Measurements from ENCODE around the gene NSMCE3. TPM values are rescaled to one million over a fixed set of nuclear protein-coding genes. Genes with fewer than 3 reads are reported as not detected.

Gene NSMCE3
- total and polyA plus RNA-seq, 9 of the 15 experiments (the other 6 are each of a cell fraction or from before 2014, with no cell fraction given): 0.92 to 8.4 (median 5.4) TPM

- TF ChIP-seq TOE1 (IDR thresholded peaks at IDR 0.05; ENCODE audit: borderline replicate concordance): no peak
- no peak for TF ChIP-seq TOE1 (CRISPR knock-in tag; IDR thresholded peaks at IDR 0.05; ENCODE audit: borderline replicate concordance, low read depth)
- peak; percentile 40; the same call in 1 of the 2 replicates for TF ChIP-seq POLR2AphosphoS5 (IDR thresholded peaks at IDR 0.05; ENCODE audit: control insufficient read depth, insufficient read depth, low read depth, low read length)
- TF ChIP-seq POLR2B (IDR thresholded peaks at IDR 0.05; ENCODE audit: low read depth, partially characterized antibody): peak; percentile 61
- TF ChIP-seq THAP12 (CRISPR knock-in tag; IDR thresholded peaks at IDR 0.05): peak; percentile 58; the same call in 1 of the 2 replicates
- TF ChIP-seq DIDO1 (tag; IDR thresholded peaks at IDR 0.05; ENCODE audit: low read depth): no peak
- no peak for TF ChIP-seq ZNF316 (IDR thresholded peaks at IDR 0.05)
- no peak for TF ChIP-seq STAT5B (CRISPR knock-in tag; IDR thresholded peaks at IDR 0.05)
- no peak for TF ChIP-seq ZNF740 (CRISPR knock-in tag; IDR thresholded peaks at IDR 0.05)
- TF ChIP-seq ZNF740 (tag; IDR thresholded peaks at IDR 0.05): no peak
- peak; percentile 88 for TF ChIP-seq ZFX (CRISPR knock-in tag; IDR thresholded peaks at IDR 0.05)
- no peak for TF ChIP-seq ETS1 (conservative IDR thresholded peaks at IDR 0.05; ENCODE audit: control insufficient read depth, low read depth, low read length)
- peak; percentile 52; the same call in 1 of the 2 replicates for TF ChIP-seq NFE2 (IDR thresholded peaks at IDR 0.05; ENCODE audit: low read depth)
- TF ChIP-seq ZNF699 (CRISPR knock-in tag; IDR thresholded peaks at IDR 0.05; ENCODE audit: insufficient replicate concordance): no peak
- TF ChIP-seq AFF4 (CRISPR knock-in tag; IDR thresholded peaks at IDR 0.05): no peak
- no peak for TF ChIP-seq ZNF696 (CRISPR knock-in tag; conservative IDR thresholded peaks at IDR 0.05)
- TF ChIP-seq ZC3H8 (IDR thresholded peaks at IDR 0.05): no peak
- no peak for TF ChIP-seq FUS (optimal IDR thresholded peaks at IDR 0.05; ENCODE audit: low read depth, low read length)
These were observed at the start of gene NSMCE3 (continued) for GRCh38 chr15:29269485-29270168.

Measured in K562 (cell line).